Activated CD8-positive, alpha-beta memory T cell treated with anti-CD3 and anti-CD28 coated beads for 36 hours (primary cell): ENCODE measurements around the gene KSR2. TPM values are rescaled to one million over a fixed set of nuclear protein-coding genes. Genes with fewer than 3 reads are reported as not detected.
"Not testable (repeated sequence)": the region's sequence is repeated elsewhere in the genome, so short reads cannot be mapped to it uniquely, and the experiment has no call there.

ENCODE experiments used
- CTCF ChIA-PET: fragments of 350-600 bp; sonication (Branson Sonifier 250); formaldehyde crosslinking; loops from one replicate; lab custom pipeline; 2021; ENCODE audit warnings: antibody characterized with exemption; lab: Charles Lee
- POLR2A ChIA-PET: fragments of 350-600 bp; sonication (Branson Sonifier 250); formaldehyde crosslinking; loops from one replicate; lab custom pipeline; 2021; ENCODE audit warnings: antibody characterized with exemption; lab: Charles Lee
- total RNA-seq, 2 experiments: library from RNA; stranded (reverse); gene quantifications; one replicate each; pipeline ENCODE4 v1.2.3, GENCODE V29; 2021

The KSR2 gene
- total RNA-seq, 2 experiments from 2014 or later: 0.02 TPM; not detected in 1

DNA sequence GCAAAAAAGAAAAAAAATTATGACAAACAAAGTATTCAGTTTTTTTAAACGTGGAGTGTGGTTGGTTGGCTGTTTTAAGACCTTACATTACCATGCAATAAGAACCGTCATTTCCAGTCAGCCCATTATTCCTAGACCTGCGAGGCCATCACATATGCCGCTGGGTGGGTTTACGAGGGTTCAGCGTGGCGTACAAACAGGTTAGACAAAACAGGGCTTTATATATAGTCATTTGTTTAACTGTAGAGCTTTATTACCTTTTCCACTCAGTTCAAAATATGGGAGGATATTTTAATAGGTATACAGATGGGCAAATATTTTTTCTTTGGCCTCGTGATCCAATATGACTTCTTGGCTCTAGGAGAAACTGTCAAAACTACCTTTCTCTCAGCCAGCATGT, 67.2 kb downstream of the KSR2 start:
- ChIA-PET POLR2A (no interaction called here), CTCF (no interaction called here)

DNA sequence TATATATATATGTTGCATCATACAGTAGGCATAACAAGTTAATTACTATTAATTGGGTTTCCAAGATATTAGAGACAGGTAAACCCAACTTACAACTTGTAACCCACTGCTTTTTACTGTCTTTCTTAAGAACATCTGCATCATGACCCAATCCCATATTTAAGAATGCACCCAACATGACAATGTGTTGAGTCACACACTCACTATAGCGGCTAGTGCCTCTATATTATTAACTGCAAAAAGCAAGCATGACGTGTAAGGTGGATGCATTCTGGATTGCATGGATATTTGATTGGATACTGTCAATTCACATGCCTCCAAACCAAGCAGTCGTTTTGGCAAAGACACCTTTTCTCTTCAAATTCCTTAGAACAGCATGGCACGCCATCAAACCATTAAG, 68.2 kb downstream of the KSR2 start:
- CTCF ChIA-PET: no interaction called here
- POLR2A ChIA-PET: no interaction called here

DNA sequence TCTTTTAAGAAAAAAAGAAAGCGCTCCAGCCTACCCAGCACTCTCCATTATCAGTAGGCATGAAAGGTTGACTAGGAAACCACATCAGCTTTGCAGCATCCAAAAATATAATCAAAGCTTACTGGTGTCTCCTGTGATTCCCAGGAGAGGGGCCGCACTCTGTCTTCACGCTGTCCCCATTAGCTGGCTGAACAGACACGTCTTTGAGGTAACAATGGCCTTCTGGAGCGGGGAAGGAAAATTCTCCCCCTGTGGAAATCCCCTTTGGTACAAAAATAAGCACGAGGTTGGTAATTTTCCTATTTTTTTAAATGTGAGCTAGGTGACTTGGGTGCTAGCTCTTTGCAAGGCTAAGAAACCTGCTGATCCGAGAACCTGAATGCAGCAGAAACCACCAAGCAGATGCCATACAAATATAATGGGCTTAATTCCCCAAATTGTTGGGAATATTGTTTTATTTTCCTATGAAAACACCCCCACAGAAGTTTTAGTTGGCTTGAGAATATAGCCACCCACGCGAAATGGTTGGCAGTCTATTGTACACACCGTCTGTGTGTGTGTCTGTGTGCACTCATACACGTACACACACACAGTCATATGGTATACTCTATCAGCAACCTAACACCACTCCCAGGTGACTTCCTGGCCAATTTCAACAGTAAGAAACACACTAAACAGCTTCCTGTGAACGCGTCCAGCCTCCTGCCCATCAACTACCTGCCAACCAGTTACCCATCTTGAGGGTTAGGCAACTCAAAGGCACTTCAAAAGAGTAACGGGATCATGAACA, 71.2 kb downstream of the KSR2 start:
- CTCF ChIA-PET: no interaction called here

GRCh38 chr12:117896009-117896408, 72.8 kb downstream of the KSR2 start:
- POLR2A ChIA-PET: interaction anchor here (0.6 kb wide), 1 partner anchor 598 kb away, joined by 3 read pairs; no protein-coding TSS in a partner anchor
- CTCF ChIA-PET: no interaction called here

More for the DNA sequence above, 71.2 kb downstream of the KSR2 start:
- POLR2A ChIA-PET: no interaction called here

DNA sequence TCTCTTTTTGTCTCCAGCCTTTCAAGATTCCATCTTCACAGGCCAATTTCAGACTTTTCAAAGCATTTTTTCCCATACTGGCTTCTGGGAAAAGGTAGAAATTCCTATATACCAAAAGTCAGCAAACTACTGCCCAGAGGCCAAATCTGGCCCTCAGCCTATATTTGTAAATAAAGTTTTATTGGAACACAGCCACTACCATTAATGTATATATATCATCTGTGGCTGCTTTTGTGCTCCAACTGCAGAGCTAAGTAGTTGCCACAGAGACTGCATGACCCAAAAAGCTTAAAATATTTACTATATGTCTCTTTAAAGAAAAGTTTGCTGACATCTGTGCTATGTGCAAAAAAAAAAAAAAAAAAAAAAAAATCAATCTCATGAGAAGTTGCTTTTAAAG, 76.3 kb downstream of the KSR2 start:
- POLR2A ChIA-PET: no interaction called here
- CTCF ChIA-PET: no interaction called here

DNA sequence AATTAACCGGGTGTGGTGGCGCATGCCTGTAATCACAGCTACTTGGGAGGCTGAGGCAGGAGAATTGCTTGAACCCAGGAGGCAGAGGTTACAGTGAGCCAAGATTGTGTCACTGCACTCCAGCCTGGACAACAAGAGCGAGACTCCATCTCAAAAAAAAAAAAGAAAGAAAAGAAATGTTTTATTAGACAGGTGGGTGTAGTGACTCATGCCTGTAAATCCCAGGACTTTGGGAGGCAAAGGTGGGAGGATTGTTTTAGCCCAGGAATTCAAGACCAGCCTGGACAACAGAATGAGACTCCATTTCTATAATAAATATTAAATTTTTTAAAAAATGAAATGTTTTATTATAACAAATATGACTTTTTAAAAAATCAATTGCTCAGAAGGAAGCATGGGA, 77.5 kb downstream of the KSR2 start:
- POLR2A ChIA-PET, CTCF ChIA-PET: not testable (repeated sequence)

- ChIA-PET CTCF (no interaction called here), POLR2A (no interaction called here)
Measured at GRCh38 chr12:117890644-117891043, 78.1 kb downstream of the KSR2 start.

GRCh38 chr12:117890137-117890536, 78.7 kb downstream of the KSR2 start:
- ChIA-PET CTCF (no interaction called here), POLR2A (no interaction called here)

- CTCF ChIA-PET: no interaction called here
- POLR2A ChIA-PET: no interaction called here
Measured at GRCh38 chr12:117889098-117889497, 79.7 kb downstream of the KSR2 start.

GRCh38 chr12:117885211-117885610, 83.6 kb downstream of the KSR2 start:
- ChIA-PET POLR2A (no interaction called here), CTCF (interaction anchor here (0.6 kb wide), 1 partner anchor 12 kb away, joined by 3 read pairs; no protein-coding TSS in a partner anchor)

GRCh38 chr12:117884161-117884560, 84.6 kb downstream of the KSR2 start:
- CTCF ChIA-PET: no interaction called here

GRCh38 chr12:117882603-117883184, 86.1 kb downstream of the KSR2 start:
- POLR2A ChIA-PET: no interaction called here
- CTCF ChIA-PET: no interaction called here

More at GRCh38 chr12:117884161-117884560, 84.6 kb downstream of the KSR2 start:
- POLR2A ChIA-PET: interaction anchor here (0.6 kb wide), 1 partner anchor 321 kb away, joined by 3 read pairs; no protein-coding TSS in a partner anchor

DNA sequence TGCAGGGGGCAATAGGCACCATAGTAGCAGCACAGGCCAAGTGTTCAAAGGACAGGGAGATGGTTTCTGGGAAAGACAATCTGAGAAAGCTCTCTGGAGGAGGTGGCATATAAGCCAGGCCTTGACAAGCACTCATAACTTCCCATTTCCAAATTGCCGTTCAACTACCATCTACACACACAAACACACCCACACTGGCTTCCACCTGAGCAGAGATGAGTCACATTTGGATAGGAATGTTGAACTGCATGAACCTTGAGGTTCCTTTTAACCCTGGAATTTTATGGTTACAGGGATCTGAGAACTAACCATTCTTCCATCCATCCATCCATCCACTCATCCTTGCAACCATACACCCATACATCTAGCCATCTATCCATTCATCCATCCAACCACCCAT, 86.6 kb downstream of the KSR2 start:
- ChIA-PET CTCF (no interaction called here), POLR2A (no interaction called here)

GRCh38 chr12:117881517-117881916, 87.3 kb downstream of the KSR2 start:
- CTCF ChIA-PET: no interaction called here
- POLR2A ChIA-PET: no interaction called here

GRCh38 chr12:117878605-117879004, 90.2 kb downstream of the KSR2 start:
- CTCF ChIA-PET: interaction anchor here (1.3 kb wide), 1 partner anchor 257 kb away, joined by 4 read pairs; the partner anchor contains the start of gene PEBP1
- POLR2A ChIA-PET: no interaction called here

GRCh38 chr12:117876436-117876816, 92.4 kb downstream of the KSR2 start:
- ChIA-PET POLR2A (no interaction called here), CTCF (interaction anchor here (0.9 to 2.6 kb wide), 3 partner anchors 140 to 501 kb away, joined by 3 to 8 read pairs (median 3); partner anchors contain the start of gene RFC5)

DNA sequence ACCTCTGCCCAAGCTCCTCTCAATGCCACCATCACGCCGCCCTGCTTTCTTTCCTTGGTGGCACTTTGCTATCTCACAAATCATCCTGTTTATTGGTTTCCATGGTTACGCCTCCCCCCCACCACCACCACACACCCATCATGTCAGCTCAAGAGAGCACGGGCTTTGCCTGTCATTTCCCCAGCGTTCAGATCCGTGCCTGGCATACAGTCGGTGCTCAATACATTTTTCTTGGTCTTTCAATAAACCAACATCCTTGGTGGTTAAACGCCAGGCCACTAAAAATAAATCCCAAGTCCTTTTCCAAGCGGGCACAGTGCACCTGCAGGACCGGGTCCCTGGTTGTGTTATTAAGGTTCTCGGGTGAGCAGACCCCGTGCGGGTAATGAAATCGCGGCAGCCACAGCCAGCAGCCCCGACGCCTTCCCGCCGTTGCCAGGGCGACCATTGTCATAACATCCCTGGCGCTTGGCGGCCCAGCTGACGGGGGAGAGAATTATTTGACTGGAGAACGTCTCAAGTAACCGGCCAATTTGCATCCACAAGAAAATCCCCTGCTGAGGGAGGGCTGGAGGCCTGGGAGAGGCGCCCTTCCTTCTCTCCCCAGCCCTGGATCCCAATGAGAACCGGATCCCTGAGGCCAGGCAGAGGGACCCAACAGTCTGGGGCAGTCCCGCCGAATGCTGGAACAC, 92.9 kb downstream of the KSR2 start:
- ChIA-PET CTCF (interaction anchor here (1.0 to 2.6 kb wide), 11 partner anchors 153 to 502 kb away, joined by 3 to 8 read pairs (median 5); no protein-coding TSS in a partner anchor), POLR2A (interaction anchor here (0.5 kb wide), 1 partner anchor 180 kb away, joined by 8 read pairs; no protein-coding TSS in a partner anchor)

- ChIA-PET CTCF (interaction anchor here (0.6 to 2.6 kb wide), 17 partner anchors 146 to 650 kb away, joined by 3 to 8 read pairs (median 4); partner anchors contain the start of gene PEBP1), POLR2A (interaction anchor here (0.8 kb wide), 1 partner anchor 261 kb away, joined by 3 read pairs; the partner anchor contains the start of gene PEBP1)
Measured at GRCh38 chr12:117874842-117875434, 93.9 kb downstream of the KSR2 start.

GRCh38 chr12:117874198-117874597, 94.6 kb downstream of the KSR2 start:
- CTCF ChIA-PET: interaction anchor here (0.8 to 2.6 kb wide), 13 partner anchors 18 to 504 kb away, joined by 3 to 8 read pairs (median 5); no protein-coding TSS in a partner anchor

More at GRCh38 chr12:117874198-117874597, 94.6 kb downstream of the KSR2 start:
- POLR2A ChIA-PET: not testable (repeated sequence)
